GM06990 (cell line): ENCODE measurements around the gene MRI1.
"Not testable (repeated sequence)": the region's sequence is repeated elsewhere in the genome, so short reads cannot be mapped to it uniquely, and the experiment has no call there.

Experiments
- DNase-seq: peaks from one replicate; pipeline ENCODE4 v3.0.0-alpha.2; 2011; ENCODE audit not compliant: insufficient read length; ENCODE audit errors: extremely low read depth
- H3K27me3 ChIP-seq: replicated peaks from 2 replicates; pipeline ENCODE4 v1.6.0; 2011; ENCODE audit warnings: low read length; ENCODE audit not compliant: control insufficient read depth, insufficient read depth
- H3K36me3 ChIP-seq: 2 replicates; pipeline ENCODE4 v1.5.1; 2011; ENCODE audit warnings: low read length; ENCODE audit not compliant: control insufficient read depth, insufficient read depth
- H3K4me3 ChIP-seq: replicated peaks from 2 replicates; pipeline ENCODE4 v1.5.1; 2011; ENCODE audit warnings: low read depth, mild to moderate bottlenecking, control low read depth, low read length
- TF ChIP-seq, protein P1 (sequence below): IDR thresholded peaks from 2 replicates; pipeline ENCODE4 v1.5.1; 2011; ENCODE audit warnings: low read length, control low read depth, mild to moderate bottlenecking, inconsistent platforms; ENCODE audit not compliant: insufficient read depth, poor library complexity, severe bottlenecking

MRI1 gene

DNA sequence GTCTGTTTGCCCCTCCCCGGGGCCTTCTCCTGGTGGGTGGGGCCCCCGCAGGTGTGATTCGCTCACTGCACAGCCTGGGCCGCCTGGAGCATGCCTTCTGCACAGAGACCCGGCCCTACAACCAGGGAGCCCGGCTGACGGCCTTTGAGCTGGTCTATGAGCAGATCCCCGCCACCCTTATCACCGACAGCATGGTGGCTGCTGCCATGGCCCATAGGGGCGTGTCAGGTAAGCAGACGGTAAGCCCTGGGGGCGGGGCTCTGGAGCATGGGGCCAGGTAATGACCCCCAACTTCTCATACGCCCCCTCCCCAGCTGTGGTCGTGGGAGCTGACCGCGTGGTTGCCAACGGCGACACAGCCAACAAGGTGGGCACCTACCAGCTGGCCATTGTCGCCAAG is 4.2 kb downstream of the MRI1 start:
- no peak overlapping the region for H3K4me3 ChIP-seq

DNA sequence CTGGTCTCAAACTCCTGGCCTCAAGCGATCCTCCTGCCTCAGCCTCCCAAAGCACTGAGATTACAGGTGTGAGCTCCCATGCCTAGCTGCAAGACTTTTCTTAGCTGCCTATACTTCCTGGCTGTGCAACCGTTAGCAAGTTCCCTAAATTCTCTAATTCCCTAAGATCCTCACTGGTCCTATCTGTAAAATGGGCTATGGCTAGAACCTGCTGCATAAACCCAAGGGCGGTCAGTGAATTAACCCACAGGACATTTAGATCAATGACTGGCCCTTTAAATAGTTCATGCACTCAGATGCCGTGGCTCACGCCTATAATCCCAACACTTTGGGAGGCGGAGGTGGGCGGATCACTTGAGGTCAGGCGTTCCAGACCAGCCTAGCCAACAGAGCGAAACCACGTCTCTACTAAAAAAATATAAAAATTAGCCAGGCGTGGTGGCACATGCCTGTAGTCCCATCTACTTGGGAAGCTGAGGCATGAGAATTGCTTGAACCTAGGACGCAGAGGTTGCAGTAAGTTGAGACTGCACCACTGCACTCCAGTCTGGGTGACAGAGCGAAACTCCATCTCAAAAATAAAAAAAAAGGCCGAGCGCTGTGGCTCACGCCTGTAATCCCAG is 5.8 kb downstream of the MRI1 start:
- Histone ChIP-seq H3K4me3 (no peak overlapping the region), H3K27me3 (no peaks in the 10 kb centered on the region), H3K36me3 (peaks cover 9% of the 10 kb centered on the region)
- no peak for DNase-seq
- TF ChIP-seq, protein P1, sequence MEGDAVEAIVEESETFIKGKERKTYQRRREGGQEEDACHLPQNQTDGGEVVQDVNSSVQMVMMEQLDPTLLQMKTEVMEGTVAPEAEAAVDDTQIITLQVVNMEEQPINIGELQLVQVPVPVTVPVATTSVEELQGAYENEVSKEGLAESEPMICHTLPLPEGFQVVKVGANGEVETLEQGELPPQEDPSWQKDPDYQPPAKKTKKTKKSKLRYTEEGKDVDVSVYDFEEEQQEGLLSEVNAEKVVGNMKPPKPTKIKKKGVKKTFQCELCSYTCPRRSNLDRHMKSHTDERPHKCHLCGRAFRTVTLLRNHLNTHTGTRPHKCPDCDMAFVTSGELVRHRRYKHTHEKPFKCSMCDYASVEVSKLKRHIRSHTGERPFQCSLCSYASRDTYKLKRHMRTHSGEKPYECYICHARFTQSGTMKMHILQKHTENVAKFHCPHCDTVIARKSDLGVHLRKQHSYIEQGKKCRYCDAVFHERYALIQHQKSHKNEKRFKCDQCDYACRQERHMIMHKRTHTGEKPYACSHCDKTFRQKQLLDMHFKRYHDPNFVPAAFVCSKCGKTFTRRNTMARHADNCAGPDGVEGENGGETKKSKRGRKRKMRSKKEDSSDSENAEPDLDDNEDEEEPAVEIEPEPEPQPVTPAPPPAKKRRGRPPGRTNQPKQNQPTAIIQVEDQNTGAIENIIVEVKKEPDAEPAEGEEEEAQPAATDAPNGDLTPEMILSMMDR, result no peak

More for the DNA sequence above, 4.2 kb downstream of the MRI1 start:
- no peaks in the 10 kb centered on the region for H3K27me3 ChIP-seq
- peaks cover 9% of the 10 kb centered on the region for H3K36me3 ChIP-seq
- DNase-seq, result no peak
- TF ChIP-seq, protein P1, result no peak

DNA sequence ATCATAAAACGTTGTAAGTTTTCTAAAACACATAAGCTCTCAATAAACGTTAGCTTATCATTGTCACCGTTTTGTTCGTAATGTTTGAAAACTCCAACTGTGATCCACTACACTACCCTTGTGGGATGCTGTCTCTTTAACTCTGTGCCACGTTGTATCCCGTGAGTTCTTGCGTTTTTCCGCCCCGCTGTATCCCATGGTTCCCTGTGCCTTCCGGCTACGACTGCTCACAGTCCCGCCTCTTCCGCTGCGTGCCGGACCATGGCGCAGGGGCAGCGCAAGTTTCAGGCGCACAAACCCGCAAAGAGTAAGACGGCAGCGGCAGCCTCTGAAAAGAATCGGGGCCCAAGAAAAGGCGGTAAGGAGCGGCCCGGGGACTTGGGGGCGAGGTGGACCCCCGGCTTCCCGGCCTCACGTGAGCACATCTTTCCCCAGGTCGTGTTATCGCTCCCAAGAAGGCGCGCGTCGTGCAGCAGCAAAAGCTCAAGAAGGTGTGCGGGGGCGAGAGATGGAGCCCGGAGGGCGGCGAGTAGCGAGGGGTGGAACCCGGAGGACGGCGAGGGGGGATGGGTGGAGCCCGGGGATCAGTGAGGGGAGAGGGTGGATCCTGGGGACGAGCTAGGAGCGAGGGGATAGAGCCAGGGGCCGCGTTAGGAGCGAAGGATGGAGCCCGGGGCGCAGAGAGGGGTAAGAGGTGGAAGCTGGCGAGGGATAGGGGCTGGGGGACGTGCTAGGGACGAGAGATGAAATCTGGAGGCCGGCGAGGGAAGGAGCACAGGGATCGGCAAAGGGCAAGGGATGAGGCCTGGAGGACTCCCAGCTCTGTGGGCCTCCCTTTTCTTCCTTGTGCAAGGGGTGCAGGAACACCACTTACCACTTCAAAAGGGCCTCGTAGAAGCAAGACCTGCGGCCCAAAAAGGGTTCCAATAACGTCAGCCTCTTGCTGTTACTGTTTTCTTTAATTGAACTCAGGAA is 10.2 kb downstream of the MRI1 start, which contains the start of gene C19orf53:
TSS of gene C19orf53 (plus strand) at position 240 of the 975 bp plus-strand sequence. CDS start at position 262, 22 bp downstream.
- Histone ChIP-seq H3K27me3 (no peaks in the 10 kb centered on the region), H3K4me3 (peak within 1 kb of the TSS; percentile 82), H3K36me3 (peaks cover 18% of the 10 kb centered on the region)
- DNase-seq, result peak; percentile 86
- TF ChIP-seq, protein P1, result no peak

DNA sequence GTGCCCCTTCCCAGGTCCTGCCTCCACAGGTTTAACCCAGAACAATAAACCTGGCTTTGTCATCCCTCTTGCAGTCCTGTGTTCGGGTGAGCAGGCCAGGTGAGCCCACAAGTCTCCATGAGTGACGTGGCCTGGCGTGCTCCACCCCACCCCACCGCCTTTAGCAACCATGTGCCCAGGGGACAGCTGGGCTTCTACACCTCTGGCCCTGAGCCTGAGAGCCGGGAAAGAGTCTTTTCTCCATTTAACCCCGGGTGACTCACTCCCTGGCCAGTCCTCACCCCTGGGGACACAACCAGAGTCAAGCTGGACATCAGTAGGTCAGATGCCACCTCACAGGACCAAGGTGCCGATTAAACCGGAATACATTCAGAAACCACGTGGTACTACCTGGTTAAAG is 14.1 kb downstream of the MRI1 start:
- Histone ChIP-seq H3K27me3 (no peaks in the 10 kb centered on the region), H3K4me3 (no peak overlapping the region), H3K36me3 (peaks cover 16% of the 10 kb centered on the region)
- TF ChIP-seq, protein P1, result no peak
- no peak for DNase-seq

DNA sequence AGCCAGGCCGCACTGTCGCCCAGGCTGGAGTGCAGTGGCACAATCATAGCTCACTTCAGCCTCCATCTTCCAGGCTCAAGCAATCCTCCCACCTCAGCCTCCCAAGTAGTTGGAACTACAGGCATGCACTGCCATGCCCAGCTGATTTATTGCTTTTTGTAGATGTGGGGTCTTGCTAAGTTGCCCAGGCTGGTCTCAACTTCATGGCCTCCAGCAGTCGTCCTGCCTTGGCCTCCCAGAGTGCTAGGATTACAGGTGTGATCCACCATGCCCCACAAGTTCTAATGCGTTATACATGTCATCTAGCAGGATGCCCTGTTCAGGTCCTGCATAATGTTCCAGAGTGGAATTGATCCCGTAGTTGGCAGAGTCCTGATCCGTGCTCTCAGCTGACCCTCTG is 14.5 kb downstream of the MRI1 start:
- H3K4me3 ChIP-seq, result no peak overlapping the region
- TF ChIP-seq, protein P1, result no peak
- peaks cover 16% of the 10 kb centered on the region for H3K36me3 ChIP-seq
- DNase-seq, result no peak
- H3K27me3 ChIP-seq, result no peaks in the 10 kb centered on the region

DNA sequence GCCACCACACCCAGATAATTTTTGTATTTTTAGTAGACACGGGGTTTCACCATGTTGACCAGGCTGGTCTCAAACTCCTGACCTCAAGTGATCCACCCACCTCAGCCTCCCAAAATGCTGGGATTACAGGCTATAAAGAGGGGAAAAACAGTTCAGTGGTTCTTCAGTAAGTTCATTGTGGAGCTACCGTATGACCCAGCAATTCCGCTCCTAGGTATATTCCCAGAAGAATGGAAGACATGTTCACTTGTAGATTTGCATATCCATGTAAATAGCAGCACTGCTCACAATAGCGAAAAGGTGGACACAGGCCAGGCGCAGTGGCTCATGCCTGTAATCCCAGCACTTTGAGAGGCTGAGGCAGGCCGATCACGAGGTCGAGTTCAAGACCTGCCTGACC is 15.5 kb downstream of the MRI1 start:
- not testable (repeated sequence) for DNase-seq, H3K27me3 ChIP-seq, H3K4me3 ChIP-seq
- peaks cover 16% of the 10 kb centered on the region for H3K36me3 ChIP-seq
